ENCODE data around the gene FXN.

DNA sequence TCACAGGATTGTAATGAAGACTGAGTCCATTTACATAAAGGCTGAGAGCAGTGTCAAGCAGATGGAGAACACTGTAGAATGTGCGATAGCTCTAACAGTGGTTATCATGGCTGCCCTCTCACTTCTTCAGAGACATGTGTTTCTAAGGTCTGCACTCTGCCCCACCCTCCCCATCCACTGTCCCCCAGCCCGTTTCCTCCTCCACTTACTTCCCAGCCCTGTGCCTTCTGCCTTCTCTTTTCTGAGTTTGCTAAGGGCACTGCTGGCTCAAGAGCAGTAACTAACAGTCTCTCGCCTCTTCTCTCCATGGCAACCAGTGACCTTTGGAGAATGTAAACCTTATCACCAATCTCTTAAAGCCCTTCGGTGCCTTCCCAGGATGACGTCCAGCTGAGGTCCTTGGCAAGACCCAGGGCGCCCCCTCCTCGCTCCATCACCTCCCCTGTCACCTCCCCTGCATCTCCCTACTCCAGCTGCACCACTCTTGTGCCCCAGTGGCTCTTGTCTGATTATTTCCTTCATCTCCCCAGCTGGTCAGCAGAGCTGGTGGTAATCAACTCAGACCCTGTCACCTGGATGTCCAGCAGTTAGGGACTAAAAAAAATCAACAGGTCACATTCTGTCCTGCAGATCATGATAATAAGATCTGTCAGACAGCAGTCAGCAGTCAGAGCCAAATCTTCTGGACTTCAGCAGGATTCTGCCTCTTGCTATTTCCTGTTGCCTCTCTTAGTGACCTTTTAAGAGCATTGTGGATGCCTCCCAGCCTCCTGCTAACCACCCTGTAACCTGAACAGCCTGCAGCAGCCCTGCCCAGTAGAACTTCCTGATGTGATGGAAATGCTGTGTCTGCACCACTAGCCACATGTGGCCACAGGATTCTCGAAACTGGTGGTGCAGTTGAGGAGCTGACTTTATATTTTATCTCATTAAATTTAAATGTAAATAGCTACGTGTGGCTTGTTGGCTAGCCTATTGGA, 9.0 kb downstream of the FXN start:
- TF ChIP-seq, protein P1, sequence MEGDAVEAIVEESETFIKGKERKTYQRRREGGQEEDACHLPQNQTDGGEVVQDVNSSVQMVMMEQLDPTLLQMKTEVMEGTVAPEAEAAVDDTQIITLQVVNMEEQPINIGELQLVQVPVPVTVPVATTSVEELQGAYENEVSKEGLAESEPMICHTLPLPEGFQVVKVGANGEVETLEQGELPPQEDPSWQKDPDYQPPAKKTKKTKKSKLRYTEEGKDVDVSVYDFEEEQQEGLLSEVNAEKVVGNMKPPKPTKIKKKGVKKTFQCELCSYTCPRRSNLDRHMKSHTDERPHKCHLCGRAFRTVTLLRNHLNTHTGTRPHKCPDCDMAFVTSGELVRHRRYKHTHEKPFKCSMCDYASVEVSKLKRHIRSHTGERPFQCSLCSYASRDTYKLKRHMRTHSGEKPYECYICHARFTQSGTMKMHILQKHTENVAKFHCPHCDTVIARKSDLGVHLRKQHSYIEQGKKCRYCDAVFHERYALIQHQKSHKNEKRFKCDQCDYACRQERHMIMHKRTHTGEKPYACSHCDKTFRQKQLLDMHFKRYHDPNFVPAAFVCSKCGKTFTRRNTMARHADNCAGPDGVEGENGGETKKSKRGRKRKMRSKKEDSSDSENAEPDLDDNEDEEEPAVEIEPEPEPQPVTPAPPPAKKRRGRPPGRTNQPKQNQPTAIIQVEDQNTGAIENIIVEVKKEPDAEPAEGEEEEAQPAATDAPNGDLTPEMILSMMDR (IDR thresholded peaks at IDR 0.05) = no peak
- TF ChIP-seq POLR2A (IDR thresholded peaks at IDR 0.05) (no peak), POLR2AphosphoS5 (IDR thresholded peaks at IDR 0.05) (no peak)

Data from breast epithelium (tissue), 3 donors.